Kidney (tissue), 22 donors: Measurements from ENCODE around the gene TTC23. TPM values are rescaled to one million over a fixed set of nuclear protein-coding genes. Genes with fewer than 3 reads are reported as not detected.

ENCODE experiments used
- DNase-seq, 5 donors: peaks; one replicate each; pipeline ENCODE4 v3.0.0-alpha.2; 2013 to 2020
- FAIRE-seq: peaks from 2 replicates; lab custom pipeline; 2012; peaks lifted over from hg19 to GRCh38; lab: Jason Lieb, UNC
- H3K27ac ChIP-seq, 2 donors: one replicate each; pipeline ENCODE4 v1.7.0; 2013; ENCODE audit warnings: low read depth in 2 of 2, low read length in 2 of 2, inconsistent platforms in 1 of 2
- H3K27me3 ChIP-seq: one replicate; pipeline ENCODE4 v1.7.1; 2013; ENCODE audit warnings: low read length, inconsistent platforms; ENCODE audit not compliant: control insufficient read depth, insufficient read depth
- H3K36me3 ChIP-seq, 3 donors: one replicate each; pipeline versions ENCODE4 v1.7.0 to v1.7.1; 2013; ENCODE audit warnings: low read length in 3 of 3, control low read depth in 1 of 3, inconsistent platforms in 1 of 3; ENCODE audit not compliant: insufficient read depth in 3 of 3, control insufficient read depth in 2 of 3
- H3K4me1 ChIP-seq, 3 donors: one replicate each; pipeline versions ENCODE4 v1.7.0 to v1.7.1; 2013; ENCODE audit warnings: low read length in 3 of 3, inconsistent platforms in 1 of 3, low read depth in 1 of 3; ENCODE audit not compliant: control insufficient read depth in 2 of 3, insufficient read depth in 2 of 3
- H3K4me3 ChIP-seq, 3 donors: one replicate each; pipeline versions ENCODE4 v1.7.0 to v1.8.1; 2013; ENCODE audit warnings: low read length in 3 of 3, control low read depth in 1 of 3, inconsistent platforms in 1 of 3
- H3K9ac ChIP-seq, 3 donors: one replicate each; pipeline versions ENCODE4 v1.7.0 to v1.7.1; 2013; ENCODE audit warnings: low read length in 3 of 3, control low read depth in 1 of 3, inconsistent platforms in 1 of 3
- H3K9me3 ChIP-seq, 3 donors: one replicate each; pipeline versions ENCODE4 v1.7.0 to v1.7.1; 2013; ENCODE audit warnings: low read length in 3 of 3, control low read depth in 1 of 3, inconsistent platforms in 1 of 3; ENCODE audit not compliant: control insufficient read depth in 2 of 3, insufficient read depth in 1 of 3
- intact Hi-C: fragments of 100-400 bp; cut with DNase I; formaldehyde crosslinking; loops from one replicate; pipeline ENCODE4 v1.11.1; 2022
- long read RNA-seq, 10 donors: library from polyadenylated mRNA in 1 of 10; unstranded in 1 of 10; transcript quantifications; one replicate each; pipeline ENCODE4 v2.0.0 and lab custom pipeline, GENCODE V29; 2021 to 2026
- polyA plus RNA-seq: library from polyadenylated mRNA; stranded (reverse); fragments of 350-450 nt; fragmentation: Illumina TruSeq; extraction: RNeasy Lipid Tissue Mini Kit (QIAGEN cat#74804); gene quantifications from one replicate; pipeline ENCODE4 v1.2.3, GENCODE V29; 2014; ENCODE audit warnings: low read depth, low replicate concordance; ENCODE audit not compliant: insufficient read depth
- total RNA-seq: library from RNA; stranded (reverse); fragmentation: NEBNext Ultra II Directional; extraction: Animal tissue kit (Norgen Biotek cat#: 25700); gene quantifications from one replicate; pipeline ENCODE4 v1.2.1, GENCODE V29; 2021
- TF ChIP-seq, protein P1 (sequence below): IDR thresholded peaks from 3 replicates; pipeline ENCODE4 v1.5.1; 2012; ENCODE audit warnings: mild to moderate bottlenecking, moderate library complexity, borderline replicate concordance; ENCODE audit not compliant: insufficient read depth; ENCODE audit errors: extremely low read depth
- donor health status: control.
- donor health status: control.
- donor health status: control.
- donor health status: control.
- donor health status: control.
- donor health status: DM: yes; HTN: yes; CAD: no.
- donor health status: Normal renal cell carcinoma (clear cell type).

The TTC23 gene, protein sequence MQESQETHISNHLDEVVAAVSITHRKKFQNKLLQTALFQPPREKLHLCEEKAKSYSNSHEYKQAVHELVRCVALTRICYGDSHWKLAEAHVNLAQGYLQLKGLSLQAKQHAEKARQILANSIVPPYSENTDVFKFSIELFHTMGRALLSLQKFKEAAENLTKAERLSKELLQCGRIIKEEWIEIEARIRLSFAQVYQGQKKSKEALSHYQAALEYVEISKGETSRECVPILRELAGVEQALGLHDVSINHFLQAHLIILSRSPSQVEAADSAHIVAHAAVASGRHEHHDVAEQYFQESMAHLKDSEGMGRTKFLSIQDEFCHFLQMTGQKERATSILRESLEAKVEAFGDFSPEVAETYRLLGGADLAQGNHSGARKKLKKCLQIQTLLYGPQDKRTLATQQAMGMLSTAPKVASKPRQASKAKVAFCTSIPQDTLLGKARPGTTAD
- total RNA-seq (23.6 TPM), polyA plus RNA-seq (11.2 TPM)
- long read RNA-seq, donor 1: 0 reads
- long read RNA-seq, donor 2: 0 reads
- long read RNA-seq, donor 3, partial matches to known transcripts: 0 of 2 reads
- long read RNA-seq, donor 3, other reads (novel, unspliced or antisense): 0 of 2 reads
- long read RNA-seq, donor 4, partial matches to known transcripts: 0 of 1 reads
- long read RNA-seq, donor 4, other reads (novel, unspliced or antisense): 0 of 1 reads
- long read RNA-seq, donor 5: 0 reads
- long read RNA-seq, donor 6, partial matches to known transcripts: 13 of 20 reads
- long read RNA-seq, donor 6, other reads (novel, unspliced or antisense): 5 of 20 reads
- long read RNA-seq, donor 7, partial matches to known transcripts: 1 of 9 reads
- long read RNA-seq, donor 7, other reads (novel, unspliced or antisense): 8 of 9 reads
- long read RNA-seq, donor 8, partial matches to known transcripts: 0 of 1 reads
- long read RNA-seq, donor 8, other reads (novel, unspliced or antisense): 0 of 1 reads
- long read RNA-seq, donor 9: 0 reads
- long read RNA-seq, donor 10, partial matches to known transcripts: 5 of 5 reads
- long read RNA-seq, donor 10, other reads (novel, unspliced or antisense): 0 of 5 reads

DNA sequence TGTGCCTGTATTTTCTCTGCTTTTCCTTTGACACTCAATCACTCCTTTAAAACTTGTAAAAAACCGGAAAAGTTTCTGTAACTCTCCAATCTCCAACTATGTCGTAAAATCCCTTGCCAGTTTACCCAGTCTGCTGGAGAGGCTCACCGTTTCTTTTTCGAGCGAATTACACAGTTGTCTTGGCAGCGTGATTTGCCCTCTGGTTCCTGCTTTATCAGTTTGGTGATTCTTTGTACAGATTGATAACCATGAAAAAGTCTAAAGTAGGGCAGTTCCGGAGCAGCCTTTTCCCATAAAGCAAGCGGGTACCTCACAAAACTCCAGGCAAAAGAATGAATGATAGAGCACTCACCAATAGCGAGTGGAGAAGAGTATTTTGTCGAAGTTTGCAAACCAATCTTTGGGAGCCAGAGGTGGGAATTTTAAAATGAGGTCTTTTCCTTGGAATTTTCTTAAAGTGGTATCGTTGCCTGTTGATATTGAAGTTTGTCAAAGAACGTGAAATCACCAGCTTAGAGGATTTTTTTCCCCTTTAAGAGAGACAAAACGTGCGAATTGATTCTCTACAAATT lies at the start of gene TTC23:
TTC23 (minus strand) TSS at position 312 of the 572 bp plus-strand sequence. CDS start 20,869 bp downstream, outside the sequence.
- peak; percentile 98 for FAIRE-seq

DNA sequence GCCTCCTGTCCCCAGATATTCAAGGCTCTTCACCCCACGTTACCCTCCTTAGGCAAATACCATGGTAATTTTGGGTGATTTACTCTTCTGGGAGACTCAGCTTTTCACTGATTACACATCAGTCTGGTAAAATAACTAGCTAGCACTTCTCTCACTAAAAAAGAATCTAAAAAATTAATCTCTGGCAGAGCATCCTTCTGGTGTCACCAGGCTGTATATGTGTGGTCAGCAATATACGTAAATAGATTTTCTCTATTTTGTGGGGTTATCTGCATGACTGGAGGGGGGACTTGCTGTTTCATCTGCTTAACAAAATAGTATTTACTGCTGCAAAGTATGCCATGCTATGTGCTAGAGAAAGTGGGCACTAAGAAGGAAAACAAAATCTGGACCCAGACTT lies 47.0 kb upstream of the TTC23 start:
- Histone ChIP-seq H3K9me3 (no peaks in the 10 kb centered on the region), H3K9ac (no peak overlapping the region), H3K36me3 (peaks cover 0 to 5% (median 0%) of the 10 kb centered on the region in 3 donors), H3K4me1 (no peaks in the 10 kb centered on the region), H3K4me3 (no peak overlapping the region), H3K27me3 (no peaks in the 10 kb centered on the region), H3K27ac (no peak overlapping the region)
- FAIRE-seq: no peak
- TF ChIP-seq, protein P1, sequence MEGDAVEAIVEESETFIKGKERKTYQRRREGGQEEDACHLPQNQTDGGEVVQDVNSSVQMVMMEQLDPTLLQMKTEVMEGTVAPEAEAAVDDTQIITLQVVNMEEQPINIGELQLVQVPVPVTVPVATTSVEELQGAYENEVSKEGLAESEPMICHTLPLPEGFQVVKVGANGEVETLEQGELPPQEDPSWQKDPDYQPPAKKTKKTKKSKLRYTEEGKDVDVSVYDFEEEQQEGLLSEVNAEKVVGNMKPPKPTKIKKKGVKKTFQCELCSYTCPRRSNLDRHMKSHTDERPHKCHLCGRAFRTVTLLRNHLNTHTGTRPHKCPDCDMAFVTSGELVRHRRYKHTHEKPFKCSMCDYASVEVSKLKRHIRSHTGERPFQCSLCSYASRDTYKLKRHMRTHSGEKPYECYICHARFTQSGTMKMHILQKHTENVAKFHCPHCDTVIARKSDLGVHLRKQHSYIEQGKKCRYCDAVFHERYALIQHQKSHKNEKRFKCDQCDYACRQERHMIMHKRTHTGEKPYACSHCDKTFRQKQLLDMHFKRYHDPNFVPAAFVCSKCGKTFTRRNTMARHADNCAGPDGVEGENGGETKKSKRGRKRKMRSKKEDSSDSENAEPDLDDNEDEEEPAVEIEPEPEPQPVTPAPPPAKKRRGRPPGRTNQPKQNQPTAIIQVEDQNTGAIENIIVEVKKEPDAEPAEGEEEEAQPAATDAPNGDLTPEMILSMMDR: no peak
- intact Hi-C loops: no loop called here
- no peak for DNase-seq

More for the DNA sequence above, at the start of gene TTC23:
- H3K9ac ChIP-seq: peak within 1 kb of the TSS; percentile 88 to 94 (median 92)
- H3K9me3 ChIP-seq: no peaks in the 10 kb centered on the region
- H3K27ac ChIP-seq: peak within 1 kb of the TSS; percentile 81 to 83
- H3K4me3 ChIP-seq: peak within 1 kb of the TSS; percentile 83 to 97 (median 87)
- intact Hi-C loops: no loop called here
- H3K36me3 ChIP-seq: no peaks in the 10 kb centered on the region
- TF ChIP-seq, protein P1: no peak
- no peaks in the 10 kb centered on the region for H3K27me3 ChIP-seq
- peak in 3 of 5 donors; percentile 37 to 97 (median 94) for DNase-seq
- peaks cover 0 to 18% (median 15%) of the 10 kb centered on the region in 3 donors for H3K4me1 ChIP-seq

DNA sequence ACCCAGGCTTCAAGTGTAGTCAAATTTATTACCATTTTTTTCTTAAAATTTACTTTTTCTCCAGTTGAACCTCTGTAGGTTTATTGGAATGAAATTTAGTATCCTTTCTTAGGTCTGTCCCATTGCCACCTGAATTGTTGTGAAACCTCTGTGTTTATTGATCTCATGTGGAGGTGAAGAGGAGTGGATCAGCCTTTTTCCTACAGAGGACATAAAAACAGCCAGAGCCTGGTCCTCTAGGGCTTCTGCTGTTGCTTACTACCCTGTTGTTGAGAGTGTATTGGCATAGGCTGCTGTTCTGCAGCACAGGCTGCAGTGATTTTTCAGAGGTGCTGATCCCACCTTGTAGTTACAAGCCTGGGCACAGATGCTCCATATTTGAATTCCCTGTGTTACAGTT lies 46.5 kb upstream of the TTC23 start:
- FAIRE-seq (no peak), DNase-seq (no peak)
- Histone ChIP-seq H3K4me3 (no peak overlapping the region), H3K36me3 (peaks cover 0 to 5% (median 5%) of the 10 kb centered on the region in 3 donors), H3K9me3 (no peaks in the 10 kb centered on the region), H3K9ac (no peak overlapping the region), H3K27ac (no peak overlapping the region), H3K4me1 (no peaks in the 10 kb centered on the region), H3K27me3 (no peaks in the 10 kb centered on the region)
- TF ChIP-seq, protein P1: no peak
- intact Hi-C loops: no loop called here
